GM18907 (cell line): ENCODE measurements around the gene KIAA0930.

Source experiments
- ATAC-seq: cut with Tn5 transposase; IDR thresholded peaks from one replicate; pipeline ENCODE4 v1.9.1; 2021; ENCODE audit warnings: mild to moderate bottlenecking, moderate library complexity; ENCODE audit not compliant: unreplicated experiment

The KIAA0930 gene

DNA sequence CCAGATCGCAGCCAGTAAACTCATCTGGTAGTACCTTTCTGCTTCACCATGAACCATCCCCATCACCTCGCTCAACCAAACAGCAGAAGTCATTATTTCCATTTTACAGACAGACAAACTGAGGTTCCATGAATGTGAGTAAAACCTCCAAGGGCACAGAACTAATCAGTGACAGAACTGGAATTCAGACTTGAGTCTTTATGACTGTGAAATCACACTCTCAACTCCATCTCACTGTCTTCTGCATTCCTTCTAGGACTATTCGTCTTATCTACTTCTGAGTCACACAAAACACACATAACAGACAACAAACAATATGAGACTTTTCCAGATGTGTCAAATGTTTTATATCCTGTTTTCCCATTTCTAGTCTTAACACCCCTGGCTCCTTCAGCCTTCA is 86.3 kb downstream of the KIAA0930 start:
- no peak for ATAC-seq

DNA sequence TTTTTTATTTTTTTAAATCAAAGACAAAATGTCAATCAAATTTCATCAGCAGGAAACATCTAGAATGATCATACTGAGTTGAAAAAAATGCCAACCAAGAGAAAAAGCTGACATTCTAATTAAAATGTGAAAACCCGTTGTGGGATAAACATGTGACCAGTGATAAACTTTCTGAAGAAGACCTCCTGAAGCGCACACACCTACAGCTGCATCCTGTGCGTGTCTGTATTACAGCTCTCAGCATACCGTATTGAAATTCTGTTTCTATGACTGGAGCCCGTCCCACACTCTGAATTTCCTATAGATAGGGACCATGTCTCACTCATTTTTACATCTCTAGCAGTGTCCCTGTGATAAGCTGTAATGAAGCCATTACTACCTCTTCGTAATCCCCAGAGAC is 89.2 kb downstream of the KIAA0930 start:
- no peak for ATAC-seq

DNA sequence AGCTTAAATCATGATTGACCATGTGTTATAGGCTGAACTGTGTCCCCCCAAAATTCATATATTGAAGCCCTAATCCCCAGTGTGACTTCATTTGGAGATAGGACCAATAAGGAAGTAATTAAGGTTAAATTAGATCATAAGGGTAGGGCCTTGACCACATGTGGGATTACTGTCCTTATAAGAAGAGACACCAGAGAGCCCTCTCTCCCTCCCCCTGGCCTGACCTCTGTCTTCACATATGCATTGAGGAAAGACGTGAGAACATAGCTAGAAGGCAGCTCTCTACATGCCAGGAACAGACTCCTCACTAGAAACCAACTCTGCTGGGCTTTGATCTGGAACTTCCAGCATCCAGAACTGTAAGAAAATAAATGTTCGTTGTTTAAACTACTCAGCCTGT is 90.6 kb downstream of the KIAA0930 start:
- no peak for ATAC-seq

DNA sequence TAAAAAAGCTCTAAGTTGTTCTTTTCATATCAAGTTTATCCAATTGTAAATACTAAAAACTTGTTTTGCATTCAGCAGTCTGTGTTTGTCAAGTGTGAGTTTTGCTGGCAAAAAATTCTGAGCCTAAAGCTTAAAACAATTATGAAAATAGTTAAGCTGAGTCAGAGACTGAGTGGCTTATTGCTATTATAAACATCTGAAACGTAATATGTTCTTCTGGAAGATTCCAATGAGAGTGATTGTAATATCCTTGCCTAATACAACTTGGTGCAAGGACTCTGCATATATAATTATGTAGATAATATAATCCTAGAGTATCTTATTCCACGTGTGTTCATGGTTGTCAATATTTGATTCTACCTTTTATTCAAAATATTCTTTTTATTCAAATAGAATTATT is 91.0 kb downstream of the KIAA0930 start:
- ATAC-seq = no peak

DNA sequence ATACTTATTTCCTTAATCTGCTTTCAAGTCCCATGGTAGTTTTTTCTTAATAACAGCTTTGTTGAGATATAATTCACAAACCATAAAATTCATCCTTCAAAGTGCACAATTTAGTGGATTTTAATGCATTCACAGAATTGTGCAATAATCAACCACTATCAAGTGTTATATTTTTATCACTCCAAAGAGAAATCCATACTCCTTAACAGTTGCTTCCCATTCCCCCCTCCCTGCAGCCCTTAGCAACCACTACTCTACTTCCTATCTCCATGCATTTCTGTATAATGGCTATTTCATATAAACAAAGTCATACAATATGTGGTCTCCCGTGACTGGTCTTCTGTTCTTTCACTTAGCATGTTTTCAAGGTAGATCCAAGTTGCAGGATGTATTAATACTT is 95.8 kb downstream of the KIAA0930 start:
- no peak for ATAC-seq

DNA sequence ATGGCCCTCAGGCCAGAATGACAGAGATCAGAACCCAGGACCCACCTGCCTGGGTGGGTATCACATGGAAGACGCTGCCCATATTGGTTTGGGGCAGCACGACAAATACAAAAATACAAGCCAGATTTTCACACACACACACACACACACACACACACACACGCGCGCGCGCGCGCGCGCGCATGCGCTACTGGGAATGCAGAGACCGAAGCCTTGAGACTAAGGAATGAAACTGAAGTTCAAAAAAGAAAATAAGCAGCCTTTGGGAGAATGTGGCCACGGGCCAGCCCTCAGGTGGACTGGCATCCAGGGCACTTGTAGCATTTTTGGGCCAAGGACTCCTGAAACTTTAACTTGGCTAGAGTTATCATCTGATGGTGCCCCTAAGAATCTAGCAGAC is 98.3 kb downstream of the KIAA0930 start:
- ATAC-seq = no peak
